ENCODE results near the gene ADD3.

The ADD3 gene

DNA sequence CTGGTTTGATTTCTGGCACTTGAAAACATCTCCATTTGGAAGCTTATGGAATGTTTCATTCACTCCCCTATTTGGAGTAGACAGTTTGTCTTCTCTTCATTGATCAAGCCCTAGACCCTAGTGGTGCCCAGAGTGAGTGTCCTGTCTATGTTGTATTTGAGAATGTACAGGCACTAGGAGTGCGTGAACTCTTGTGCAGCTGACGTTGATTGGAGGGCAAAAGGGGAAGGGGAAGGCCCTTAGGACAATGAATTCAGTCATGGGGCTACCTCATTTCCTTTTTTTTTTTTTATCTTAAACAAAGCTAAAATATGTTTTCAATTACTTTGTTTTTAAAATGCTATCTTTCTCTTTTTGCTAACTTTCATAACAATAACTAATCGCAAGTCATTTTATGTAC, 66.5 kb downstream of the ADD3 start:
- Histone ChIP-seq H3K4me2 (ENCODE audit: low read length) (peak overlapping the region; percentile 11; the same call in 1 of the 2 replicates), H2AFZ (ENCODE audit: low read length) (no peak overlapping the region), H3F3A (ENCODE audit: insufficient read depth, low read length) (peaks cover 5% of the 10 kb centered on the region; the same call in 1 of the 2 replicates), H3K9me3 (ENCODE audit: low read length) (no peaks in the 10 kb centered on the region), H3K4me1 (ENCODE audit: insufficient read depth, low read length, severe bottlenecking) (peaks cover 72% of the 10 kb centered on the region), H3K27ac (ENCODE audit: low read depth, low read length, poor library complexity, severe bottlenecking) (peak overlapping the region; percentile 86), H3K4me3 (ENCODE audit: low read depth, low read length, poor library complexity, severe bottlenecking) (no peak overlapping the region), H3K9ac (ENCODE audit: low read length) (no peak overlapping the region), H3K36me3 (ENCODE audit: insufficient read depth, low read length) (no peaks in the 10 kb centered on the region), H3K9me2 (ENCODE audit: low read depth, low read length) (no peaks in the 10 kb centered on the region), H3K27me3 (ENCODE audit: insufficient read depth, low read length) (no peaks in the 10 kb centered on the region), H4K20me1 (ENCODE audit: insufficient read depth, low read length) (no peaks in the 10 kb centered on the region), H3K79me2 (ENCODE audit: insufficient read depth, low read length) (peaks cover 64% of the 10 kb centered on the region)
- TF ChIP-seq EZH2 (IDR thresholded peaks at IDR 0.05; ENCODE audit: borderline replicate concordance, low read length) (no peak), CTCF (IDR thresholded peaks at IDR 0.05; ENCODE audit: low read length) (no peak)

DNA sequence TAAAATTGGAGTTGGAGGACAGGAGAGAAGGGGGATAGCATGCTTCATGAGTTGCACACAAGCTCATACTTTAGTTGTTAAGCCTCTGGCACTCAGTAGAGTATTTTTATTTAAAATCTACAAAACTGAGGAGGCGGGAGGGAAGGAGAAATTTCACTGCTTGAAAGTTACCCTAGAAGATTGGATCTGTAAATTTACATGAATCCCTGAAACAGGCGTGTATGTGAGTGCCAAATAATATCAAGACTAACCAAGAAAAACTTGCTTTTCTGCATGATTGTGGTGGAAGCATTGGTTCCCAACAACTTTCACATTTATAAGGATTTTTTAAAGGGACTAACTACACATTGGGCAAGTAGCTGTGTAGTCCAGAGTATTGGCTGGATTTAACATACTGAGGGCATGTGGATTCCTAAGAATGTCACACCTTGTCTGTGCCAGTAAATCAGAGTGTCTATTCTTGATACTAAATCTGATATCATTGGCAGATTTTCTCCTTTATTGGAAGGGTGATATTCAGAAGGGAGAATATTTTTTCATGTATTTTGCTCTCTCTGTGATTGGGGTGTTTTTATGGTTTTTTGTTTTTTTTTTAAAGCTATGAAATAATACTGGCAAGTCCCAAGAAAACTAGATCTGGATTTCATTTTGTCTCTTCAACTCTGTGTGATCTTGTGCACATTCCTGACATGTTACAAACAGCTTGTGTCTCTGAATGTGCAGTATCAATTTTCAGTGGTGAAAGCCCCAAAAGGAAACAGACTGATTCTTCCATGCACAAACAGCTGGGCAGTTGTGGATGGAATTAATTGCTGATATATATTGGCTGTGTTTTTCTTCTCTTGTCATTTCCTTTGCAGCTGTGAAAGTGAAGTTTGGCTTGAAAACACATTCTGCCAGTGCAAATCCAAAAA, 67.2 kb downstream of the ADD3 start:
- H2AFZ ChIP-seq (ENCODE audit: low read length) = no peak overlapping the region
- H3F3A ChIP-seq (ENCODE audit: insufficient read depth, low read length) = peaks cover 4% of the 10 kb centered on the region; the same call in 1 of the 2 replicates
- no peaks in the 10 kb centered on the region for H4K20me1 ChIP-seq (ENCODE audit: insufficient read depth, low read length)
- no peaks in the 10 kb centered on the region for H3K9me2 ChIP-seq (ENCODE audit: low read depth, low read length)
- no peaks in the 10 kb centered on the region for H3K9me3 ChIP-seq (ENCODE audit: low read length)
- peaks cover 65% of the 10 kb centered on the region for H3K4me1 ChIP-seq (ENCODE audit: insufficient read depth, low read length, severe bottlenecking)
- H3K4me3 ChIP-seq (ENCODE audit: low read depth, low read length, poor library complexity, severe bottlenecking) = no peak overlapping the region
- TF ChIP-seq EZH2 (IDR thresholded peaks at IDR 0.05; ENCODE audit: borderline replicate concordance, low read length) (no peak), CTCF (IDR thresholded peaks at IDR 0.05; ENCODE audit: low read length) (no peak)
- H3K9ac ChIP-seq (ENCODE audit: low read length) = peak overlapping the region; percentile 6; the same call in 1 of the 2 replicates
- H3K4me2 ChIP-seq (ENCODE audit: low read length) = peak overlapping the region; percentile 58; the same call in 1 of the 2 replicates
- H3K27ac ChIP-seq (ENCODE audit: low read depth, low read length, poor library complexity, severe bottlenecking) = peak overlapping the region; percentile 86
- no peaks in the 10 kb centered on the region for H3K36me3 ChIP-seq (ENCODE audit: insufficient read depth, low read length)
- peaks cover 61% of the 10 kb centered on the region for H3K79me2 ChIP-seq (ENCODE audit: insufficient read depth, low read length)
- no peaks in the 10 kb centered on the region for H3K27me3 ChIP-seq (ENCODE audit: insufficient read depth, low read length)

DNA sequence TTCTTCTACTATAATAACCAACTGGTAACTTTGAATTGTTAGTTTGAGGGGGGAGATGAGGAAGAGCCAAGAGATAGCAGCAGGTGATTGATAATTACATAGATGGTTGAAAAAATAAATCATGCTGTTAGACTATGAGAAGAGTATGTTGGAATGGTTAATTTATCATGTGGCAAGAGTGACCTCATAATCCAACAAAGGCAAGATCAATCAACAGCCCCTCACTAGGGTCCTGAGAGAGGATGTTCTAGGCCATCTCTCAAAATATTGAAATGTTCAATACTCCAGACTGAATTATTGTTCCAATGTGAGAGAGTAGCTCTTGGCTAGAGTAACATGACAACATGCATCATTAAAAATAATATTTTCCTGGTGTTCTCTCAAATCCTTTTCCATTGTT, 67.9 kb downstream of the ADD3 start:
- TF ChIP-seq EZH2 (IDR thresholded peaks at IDR 0.05; ENCODE audit: borderline replicate concordance, low read length) (no peak), CTCF (IDR thresholded peaks at IDR 0.05; ENCODE audit: low read length) (no peak)
- peak overlapping the region; percentile 86 for H3K27ac ChIP-seq (ENCODE audit: low read depth, low read length, poor library complexity, severe bottlenecking)
- H3K27me3 ChIP-seq (ENCODE audit: insufficient read depth, low read length) = no peaks in the 10 kb centered on the region
- H3K9ac ChIP-seq (ENCODE audit: low read length) = peak overlapping the region; percentile 6; the same call in 1 of the 2 replicates
- no peak overlapping the region for H3K4me3 ChIP-seq (ENCODE audit: low read depth, low read length, poor library complexity, severe bottlenecking)
- H3K4me2 ChIP-seq (ENCODE audit: low read length) = peak overlapping the region; percentile 58; the same call in 1 of the 2 replicates
- peaks cover 58% of the 10 kb centered on the region for H3K4me1 ChIP-seq (ENCODE audit: insufficient read depth, low read length, severe bottlenecking)
- no peaks in the 10 kb centered on the region for H3F3A ChIP-seq (ENCODE audit: insufficient read depth, low read length)
- H2AFZ ChIP-seq (ENCODE audit: low read length) = no peak overlapping the region
- H4K20me1 ChIP-seq (ENCODE audit: insufficient read depth, low read length) = no peaks in the 10 kb centered on the region
- H3K36me3 ChIP-seq (ENCODE audit: insufficient read depth, low read length) = no peaks in the 10 kb centered on the region
- peaks cover 60% of the 10 kb centered on the region for H3K79me2 ChIP-seq (ENCODE audit: insufficient read depth, low read length)
- H3K9me2 ChIP-seq (ENCODE audit: low read depth, low read length) = no peaks in the 10 kb centered on the region
- no peaks in the 10 kb centered on the region for H3K9me3 ChIP-seq (ENCODE audit: low read length)
